ENCODE data around the gene DPM3. TPM values are rescaled to one million over a fixed set of nuclear protein-coding genes. Genes with fewer than 3 reads are reported as not detected.

Gene DPM3
- total and polyA plus RNA-seq, 4 experiments from 2014 or later, result 51.6 to 119 (median 77.2) TPM

- H3K27ac Mint-ChIP-seq, result no peak overlapping the region
- Histone ChIP-seq H3K27me3 (ENCODE audit: insufficient read depth, low read length) (no peaks in the 10 kb centered on the region), H3K4me1 (ENCODE audit: insufficient read depth, low read length) (no peaks in the 10 kb centered on the region), H3K36me3 (ENCODE audit: insufficient read depth, low read length) (no peaks in the 10 kb centered on the region), H3K9me3 (ENCODE audit: control insufficient read depth in 1 of 2, low read length in 2 of 2) (no peaks in the 10 kb centered on the region), H3K27ac (ENCODE audit: low read depth, low read length) (no peak overlapping the region), H3K4me3 (ENCODE audit: low read length in 2 of 2) (no peak overlapping the region)
- DNase-seq, result no peak
- peaks cover 1 to 11% of the 10 kb centered on the region in 2 donors for H3K27me3 Mint-ChIP-seq
- ChIA-PET POLR2A (ENCODE audit: partially characterized antibody) (no interaction called here), CTCF (ENCODE audit: partially characterized antibody) (interaction anchor here (1.1 kb wide), 1 partner anchor 16 kb away, joined by 3 read pairs; no protein-coding TSS in a partner anchor)
- H3K9me3 Mint-ChIP-seq, result peaks cover 0 to 2% (median 0%) of the 10 kb centered on the region in 8 donors
- H3K4me3 Mint-ChIP-seq, result no peak overlapping the region
- no peaks in the 10 kb centered on the region for H3K4me1 Mint-ChIP-seq
- no peaks in the 10 kb centered on the region for H3K36me3 Mint-ChIP-seq
- intact Hi-C loops (cut with micrococcal nuclease), result no loop called here
Observed at GRCh38 chr1:155110826-155111225, 29.5 kb downstream of the DPM3 start.

- Histone ChIP-seq H3K27ac (ENCODE audit: low read depth, low read length) (no peak overlapping the region), H3K27me3 (ENCODE audit: insufficient read depth, low read length) (no peaks in the 10 kb centered on the region), H3K9me3 (ENCODE audit: control insufficient read depth in 1 of 2, low read length in 2 of 2) (no peaks in the 10 kb centered on the region), H3K4me3 (ENCODE audit: low read length in 2 of 2) (no peak overlapping the region), H3K36me3 (ENCODE audit: insufficient read depth, low read length) (no peaks in the 10 kb centered on the region), H3K4me1 (ENCODE audit: insufficient read depth, low read length) (no peaks in the 10 kb centered on the region)
- H3K4me3 Mint-ChIP-seq, result no peak overlapping the region
- H3K36me3 Mint-ChIP-seq, result no peaks in the 10 kb centered on the region
- peaks cover 1 to 10% of the 10 kb centered on the region in 2 donors for H3K27me3 Mint-ChIP-seq
- ChIA-PET POLR2A (ENCODE audit: partially characterized antibody) (no interaction called here), CTCF (ENCODE audit: partially characterized antibody) (interaction anchor here (1.1 kb wide), 1 partner anchor 15 kb away, joined by 3 read pairs; no protein-coding TSS in a partner anchor)
- H3K9me3 Mint-ChIP-seq, result peaks cover 0 to 2% (median 0%) of the 10 kb centered on the region in 8 donors
- peak overlapping the region in 1 of 7 donors; percentile 46 for H3K27ac Mint-ChIP-seq
- no peak for DNase-seq
- H3K4me1 Mint-ChIP-seq, result no peaks in the 10 kb centered on the region
- intact Hi-C loops (cut with micrococcal nuclease), result no loop called here
Observed at GRCh38 chr1:155110381-155110780, 29.9 kb downstream of the DPM3 start.

GRCh38 chr1:155108296-155108695 lies 32.0 kb downstream of the DPM3 start:
- Histone ChIP-seq H3K27me3 (ENCODE audit: insufficient read depth, low read length) (no peaks in the 10 kb centered on the region), H3K4me3 (ENCODE audit: low read length in 2 of 2) (no peak overlapping the region), H3K9me3 (ENCODE audit: control insufficient read depth in 1 of 2, low read length in 2 of 2) (no peaks in the 10 kb centered on the region), H3K36me3 (ENCODE audit: insufficient read depth, low read length) (no peaks in the 10 kb centered on the region), H3K27ac (ENCODE audit: low read depth, low read length) (no peak overlapping the region), H3K4me1 (ENCODE audit: insufficient read depth, low read length) (no peaks in the 10 kb centered on the region)
- H3K9me3 Mint-ChIP-seq, result no peaks in the 10 kb centered on the region
- peak overlapping the region in 1 of 7 donors; percentile 18 for H3K27ac Mint-ChIP-seq
- DNase-seq, result no peak
- H3K4me1 Mint-ChIP-seq, result no peaks in the 10 kb centered on the region
- peaks cover 1 to 8% of the 10 kb centered on the region in 2 donors for H3K27me3 Mint-ChIP-seq
- intact Hi-C loops (cut with micrococcal nuclease), result no loop called here
- H3K36me3 Mint-ChIP-seq, result no peaks in the 10 kb centered on the region
- CTCF ChIA-PET (ENCODE audit: partially characterized antibody), result no interaction called here
- no peak overlapping the region for H3K4me3 Mint-ChIP-seq
- POLR2A ChIA-PET (ENCODE audit: partially characterized antibody), result no interaction called here

- Mint-ChIP-seq H3K27ac (no peak overlapping the region), H3K27me3 (peaks cover 1 to 8% of the 10 kb centered on the region in 2 donors), H3K9me3 (no peaks in the 10 kb centered on the region), H3K4me3 (no peak overlapping the region), H3K4me1 (no peaks in the 10 kb centered on the region), H3K36me3 (no peaks in the 10 kb centered on the region)
- POLR2A ChIA-PET (ENCODE audit: partially characterized antibody), result no interaction called here
- no peaks in the 10 kb centered on the region for H3K27me3 ChIP-seq (ENCODE audit: insufficient read depth, low read length)
- no peak overlapping the region for H3K27ac ChIP-seq (ENCODE audit: low read depth, low read length)
- CTCF ChIA-PET (ENCODE audit: partially characterized antibody), result no interaction called here
- no peak overlapping the region for H3K4me3 ChIP-seq (ENCODE audit: low read length in 2 of 2)
- H3K36me3 ChIP-seq (ENCODE audit: insufficient read depth, low read length), result no peaks in the 10 kb centered on the region
- intact Hi-C loops (cut with micrococcal nuclease), result no loop called here
- H3K9me3 ChIP-seq (ENCODE audit: control insufficient read depth in 1 of 2, low read length in 2 of 2), result no peaks in the 10 kb centered on the region
- no peaks in the 10 kb centered on the region for H3K4me1 ChIP-seq (ENCODE audit: insufficient read depth, low read length)
- no peak for DNase-seq
Observed at GRCh38 chr1:155107309-155108264, 32.7 kb downstream of the DPM3 start.

- Histone ChIP-seq H3K9me3 (ENCODE audit: control insufficient read depth in 1 of 2, low read length in 2 of 2) (no peaks in the 10 kb centered on the region), H3K27me3 (ENCODE audit: insufficient read depth, low read length) (no peaks in the 10 kb centered on the region), H3K4me3 (ENCODE audit: low read length in 2 of 2) (no peak overlapping the region), H3K4me1 (ENCODE audit: insufficient read depth, low read length) (no peaks in the 10 kb centered on the region), H3K27ac (ENCODE audit: low read depth, low read length) (no peak overlapping the region), H3K36me3 (ENCODE audit: insufficient read depth, low read length) (no peaks in the 10 kb centered on the region)
- Mint-ChIP-seq H3K4me1 (no peaks in the 10 kb centered on the region), H3K27ac (no peak overlapping the region), H3K36me3 (no peaks in the 10 kb centered on the region), H3K9me3 (no peaks in the 10 kb centered on the region), H3K27me3 (peaks cover 1 to 8% of the 10 kb centered on the region in 2 donors), H3K4me3 (no peak overlapping the region)
- intact Hi-C loops (cut with micrococcal nuclease), result no loop called here
- no peak for DNase-seq
- ChIA-PET POLR2A (ENCODE audit: partially characterized antibody) (no interaction called here), CTCF (ENCODE audit: partially characterized antibody) (interaction anchor here (3.6 kb wide), 1 partner anchor 15 kb away, joined by 12 read pairs; no protein-coding TSS in a partner anchor)
Observed at GRCh38 chr1:155106862-155107261, 33.5 kb downstream of the DPM3 start.

- ChIA-PET CTCF (ENCODE audit: partially characterized antibody) (interaction anchor here (3.6 kb wide), 1 partner anchor 14 kb away, joined by 12 read pairs; no protein-coding TSS in a partner anchor), POLR2A (ENCODE audit: partially characterized antibody) (no interaction called here)
- DNase-seq, result no peak
- Histone ChIP-seq H3K4me1 (ENCODE audit: insufficient read depth, low read length) (no peaks in the 10 kb centered on the region), H3K27ac (ENCODE audit: low read depth, low read length) (no peak overlapping the region), H3K27me3 (ENCODE audit: insufficient read depth, low read length) (no peaks in the 10 kb centered on the region), H3K36me3 (ENCODE audit: insufficient read depth, low read length) (no peaks in the 10 kb centered on the region), H3K4me3 (ENCODE audit: low read length in 2 of 2) (no peak overlapping the region), H3K9me3 (ENCODE audit: control insufficient read depth in 1 of 2, low read length in 2 of 2) (no peaks in the 10 kb centered on the region)
- no peak overlapping the region for H3K27ac Mint-ChIP-seq
- intact Hi-C loops (cut with micrococcal nuclease), result no loop called here
- H3K4me1 Mint-ChIP-seq, result no peaks in the 10 kb centered on the region
- peaks cover 0 to 5% of the 10 kb centered on the region in 2 donors for H3K27me3 Mint-ChIP-seq
- no peaks in the 10 kb centered on the region for H3K36me3 Mint-ChIP-seq
- no peak overlapping the region for H3K4me3 Mint-ChIP-seq
- no peaks in the 10 kb centered on the region for H3K9me3 Mint-ChIP-seq
Observed at GRCh38 chr1:155105604-155106011, 34.7 kb downstream of the DPM3 start.

GRCh38 chr1:155104605-155105534 lies 35.5 kb downstream of the DPM3 start:
- no peaks in the 10 kb centered on the region for H3K27me3 ChIP-seq (ENCODE audit: insufficient read depth, low read length)
- CTCF ChIA-PET (ENCODE audit: partially characterized antibody), result interaction anchor here (3.6 kb wide), 1 partner anchor 13 kb away, joined by 12 read pairs; no protein-coding TSS in a partner anchor
- no peak overlapping the region for H3K27ac ChIP-seq (ENCODE audit: low read depth, low read length)
- no peaks in the 10 kb centered on the region for H3K27me3 Mint-ChIP-seq
- POLR2A ChIA-PET (ENCODE audit: partially characterized antibody), result no interaction called here
- intact Hi-C loops (cut with micrococcal nuclease), result no loop called here
- no peak overlapping the region for H3K4me3 ChIP-seq (ENCODE audit: low read length in 2 of 2)
- no peaks in the 10 kb centered on the region for H3K36me3 Mint-ChIP-seq
- H3K9me3 Mint-ChIP-seq, result no peaks in the 10 kb centered on the region
- no peak for DNase-seq
- no peaks in the 10 kb centered on the region for H3K36me3 ChIP-seq (ENCODE audit: insufficient read depth, low read length)
- no peak overlapping the region for H3K4me3 Mint-ChIP-seq
- H3K27ac Mint-ChIP-seq, result no peak overlapping the region
- no peaks in the 10 kb centered on the region for H3K4me1 ChIP-seq (ENCODE audit: insufficient read depth, low read length)
- no peaks in the 10 kb centered on the region for H3K9me3 ChIP-seq (ENCODE audit: control insufficient read depth in 1 of 2, low read length in 2 of 2)
- H3K4me1 Mint-ChIP-seq, result no peaks in the 10 kb centered on the region
